GM19452 (cell line): ENCODE results near the gene WTAP.
A peak's percentile ranks its signal among the peaks of the same experiment; 100 is the strongest.
"Not testable (repeated sequence)": the region's sequence is repeated elsewhere in the genome, so short reads cannot be mapped to it uniquely, and the experiment has no call there.

Source experiments
- ATAC-seq: cut with Tn5 transposase; IDR thresholded peaks from one replicate; pipeline ENCODE4 v1.9.1; 2021; ENCODE audit not compliant: unreplicated experiment

Gene WTAP

GRCh38 chr6:159693128-159693893 lies 34.0 kb upstream of the WTAP start, which contains the start of gene SOD2:
SOD2 (minus strand) TSS chr6:159693241; CDS start chr6:159693167, 74 bp downstream.
- ATAC-seq, result peak; percentile 77

GRCh38 chr6:159693894-159694545 lies 33.3 kb upstream of the WTAP start:
- no peak for ATAC-seq

DNA sequence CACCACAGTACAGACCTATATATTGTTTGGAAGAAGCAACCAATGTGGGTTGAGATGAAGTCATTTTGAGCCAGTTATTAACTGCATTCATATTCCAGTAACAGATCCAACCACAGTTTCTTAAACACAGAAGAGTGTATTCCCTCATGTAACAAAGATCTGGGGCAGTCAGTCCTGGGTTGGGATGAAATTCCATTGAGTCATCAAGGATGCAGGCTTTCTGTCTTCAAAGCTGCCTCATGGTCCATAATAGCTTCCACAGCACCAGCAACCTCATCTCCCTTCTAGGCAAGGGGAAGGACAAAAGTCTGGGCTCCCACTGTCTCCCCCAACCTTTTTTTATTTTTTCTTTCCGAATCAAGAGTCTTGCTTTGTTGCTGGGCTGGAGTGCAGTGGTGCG lies 31.3 kb upstream of the WTAP start:
- ATAC-seq, result no peak

- ATAC-seq, result no peak
Measured at GRCh38 chr6:159700970-159701369, 26.3 kb upstream of the WTAP start.

- no peak for ATAC-seq
Measured at GRCh38 chr6:159701413-159701999, 25.8 kb upstream of the WTAP start.

GRCh38 chr6:159710603-159711002 lies 16.7 kb upstream of the WTAP start:
- ATAC-seq, result not testable (repeated sequence)

GRCh38 chr6:159712389-159712788 lies 14.9 kb upstream of the WTAP start:
- not testable (repeated sequence) for ATAC-seq

DNA sequence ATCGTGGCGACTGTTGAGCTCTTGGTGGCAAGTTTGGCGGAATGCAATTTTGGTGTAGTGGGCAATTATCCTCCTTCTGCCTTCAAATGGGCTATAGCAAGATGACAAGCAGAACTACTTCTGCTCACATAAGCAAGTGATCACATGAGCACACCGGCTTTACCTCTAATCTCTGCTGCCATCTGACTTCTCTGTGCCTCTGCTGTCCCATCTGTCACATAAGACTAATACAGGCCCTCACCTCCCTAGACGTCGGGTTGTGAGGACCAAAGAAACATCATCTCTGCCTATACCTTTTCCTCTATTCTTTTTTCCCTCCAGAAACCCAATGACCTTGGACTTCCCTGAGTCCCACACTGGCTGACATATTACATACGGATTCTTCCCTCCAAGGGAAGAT lies 13.3 kb upstream of the WTAP start:
- no peak for ATAC-seq

DNA sequence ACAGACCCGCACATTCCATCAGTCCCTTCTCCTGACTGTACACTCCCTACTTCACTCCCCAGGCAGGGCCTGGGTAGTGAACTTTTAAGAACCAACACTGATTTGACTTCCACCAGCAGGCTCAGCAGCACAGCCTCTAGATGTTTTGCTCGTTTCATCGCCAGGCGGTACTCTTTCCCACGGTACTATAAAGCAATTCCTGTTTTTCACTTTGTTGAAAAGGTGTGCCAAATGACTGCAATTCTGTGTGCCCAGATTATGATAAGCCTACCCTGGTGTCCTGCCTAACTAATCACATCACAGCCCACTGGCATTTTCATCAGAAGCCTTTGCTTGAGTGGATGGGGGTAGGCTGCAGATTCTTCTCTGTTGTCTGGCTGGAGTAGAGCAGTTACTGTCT lies 12.9 kb upstream of the WTAP start:
- no peak for ATAC-seq

GRCh38 chr6:159715166-159715565 lies 12.1 kb upstream of the WTAP start:
- ATAC-seq, result no peak

DNA sequence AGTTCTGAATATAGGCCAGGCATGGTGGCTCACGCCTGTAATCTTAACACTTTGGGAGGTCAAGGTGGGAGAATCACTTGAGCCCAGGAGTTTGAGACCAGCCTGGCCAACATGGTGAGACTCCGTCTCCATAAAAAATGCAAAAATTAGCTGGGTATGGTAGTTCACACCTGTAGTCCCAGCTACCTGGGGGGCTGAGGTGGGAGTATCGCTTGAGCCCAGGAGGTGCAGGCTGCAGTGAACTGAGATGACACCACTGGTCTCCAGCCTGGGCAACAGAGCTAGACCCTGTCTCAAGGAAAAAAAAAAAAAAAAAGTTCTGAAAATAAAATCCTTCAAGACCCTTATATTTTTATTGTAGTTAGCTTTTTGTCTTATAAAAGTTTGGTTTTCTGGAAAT lies 11.7 kb upstream of the WTAP start:
- ATAC-seq, result no peak

GRCh38 chr6:159716247-159717096 lies 10.8 kb upstream of the WTAP start:
- ATAC-seq, result no peak

GRCh38 chr6:159718634-159719033 lies 8.7 kb upstream of the WTAP start:
- ATAC-seq, result no peak

GRCh38 chr6:159719287-159719686 lies 8.0 kb upstream of the WTAP start:
- no peak for ATAC-seq

DNA sequence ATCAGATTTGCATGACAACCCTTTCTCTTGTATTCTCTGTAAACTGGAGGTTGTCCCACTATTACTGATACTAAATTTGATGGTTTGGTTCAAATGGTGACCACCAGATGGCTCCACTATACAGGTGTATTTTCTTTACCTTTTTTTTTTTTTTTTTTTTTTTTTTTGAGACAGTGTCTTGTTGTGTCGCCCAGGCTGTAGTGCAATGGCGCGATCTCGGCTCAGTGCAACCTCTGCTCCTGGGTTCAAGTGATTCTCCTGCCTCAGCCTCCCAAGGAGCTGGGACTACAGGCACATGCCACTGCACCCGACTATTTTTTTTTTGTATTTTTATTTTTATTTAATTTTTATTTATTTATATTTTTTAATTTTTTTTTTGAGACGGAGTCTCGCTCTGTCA lies 6.6 kb upstream of the WTAP start:
- no peak for ATAC-seq

GRCh38 chr6:159721981-159722380 lies 5.3 kb upstream of the WTAP start:
- not testable (repeated sequence) for ATAC-seq

GRCh38 chr6:159722655-159723054 lies 4.7 kb upstream of the WTAP start:
- no peak for ATAC-seq

DNA sequence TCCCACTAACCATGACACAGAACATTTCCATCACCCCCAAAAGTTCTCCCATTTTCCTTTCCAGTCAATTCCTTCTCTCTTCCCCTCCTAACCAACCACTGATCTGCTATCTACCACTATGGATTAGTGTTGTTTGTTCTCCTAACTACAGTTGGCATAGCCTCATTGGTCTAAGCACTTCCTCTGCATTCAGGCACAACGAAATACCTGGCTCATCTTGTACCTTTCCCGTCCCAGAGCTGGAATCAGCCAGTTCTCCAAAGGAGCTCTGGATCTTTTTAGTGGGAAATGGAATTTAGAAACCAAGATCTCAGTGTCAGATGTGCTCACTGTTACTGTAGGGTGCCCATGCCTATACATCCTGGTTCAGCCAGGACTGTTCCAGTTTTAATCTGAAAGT lies 4.0 kb upstream of the WTAP start:
- ATAC-seq, result no peak

GRCh38 chr6:159724778-159725177 lies 2.5 kb upstream of the WTAP start:
- ATAC-seq, result no peak

- ATAC-seq, result not testable (repeated sequence)
Measured at GRCh38 chr6:159725208-159725607, 2.1 kb upstream of the WTAP start.

DNA sequence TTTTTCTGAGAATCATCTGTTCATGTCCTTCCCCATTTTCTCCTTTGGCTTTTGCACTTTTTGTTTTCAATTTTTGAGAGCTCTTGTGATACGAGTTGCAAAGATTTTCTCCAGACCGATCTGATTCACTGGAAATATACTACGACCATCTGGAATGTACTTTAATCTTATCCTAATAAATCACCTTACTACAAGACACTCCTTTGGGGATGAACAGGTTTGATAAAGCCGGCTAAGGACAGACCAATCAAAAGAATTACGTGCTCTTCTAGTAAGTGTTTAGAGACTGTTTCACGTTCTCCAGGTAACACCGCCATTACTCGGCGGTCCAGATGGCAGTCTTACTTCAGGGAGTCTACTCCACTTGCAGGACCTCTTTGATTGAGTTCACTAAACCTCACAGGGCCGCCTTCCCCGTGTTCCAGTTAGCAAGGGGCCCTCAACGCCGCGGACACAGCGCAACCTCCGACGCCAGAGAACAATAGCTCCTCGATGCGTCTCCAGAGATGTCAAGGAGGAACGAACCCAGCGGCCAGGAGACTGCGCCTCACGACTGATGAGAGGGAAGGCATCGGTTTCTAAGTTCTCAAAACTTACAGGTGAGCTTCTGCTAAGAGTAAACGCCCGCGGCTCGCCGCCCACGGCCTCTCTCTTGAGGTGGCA lies 920 bp upstream of the WTAP start:
- peak; percentile 26 for ATAC-seq
